Astrocyte (in vitro differentiated cells and primary cell): Measurements from ENCODE around the gene GPC3. TPM values are rescaled to one million over a fixed set of nuclear protein-coding genes. Genes with fewer than 3 reads are reported as not detected.
A peak's percentile ranks its signal among the peaks of the same experiment; 100 is the strongest.

ENCODE experiments used
- DNase-seq: peaks from one replicate; pipeline ENCODE4 v3.0.0-alpha.2; 2010; ENCODE audit warnings: low read depth
- FAIRE-seq: peaks from 2 replicates; lab custom pipeline; 2011; peaks lifted over from hg19 to GRCh38; lab: Jason Lieb, UNC
- H2AFZ ChIP-seq: 2 replicates; pipeline ENCODE4 v1.6.0; 2012; ENCODE audit warnings: low read depth, low read length, inconsistent platforms
- H3K27ac ChIP-seq: 2 replicates; pipeline ENCODE4 v1.5.1; 2011; ENCODE audit warnings: low read depth, low read length, inconsistent platforms
- H3K27me3 ChIP-seq: 2 replicates; pipeline ENCODE4 v1.6.0; 2011; ENCODE audit warnings: low read length, inconsistent platforms; ENCODE audit not compliant: insufficient read depth
- H3K36me3 ChIP-seq: 2 replicates; pipeline ENCODE4 v1.5.1; 2011; ENCODE audit warnings: low read length, inconsistent platforms; ENCODE audit not compliant: insufficient read depth
- H3K4me1 ChIP-seq: 2 replicates; pipeline ENCODE4 v1.5.1; 2011; ENCODE audit warnings: low read length, inconsistent platforms; ENCODE audit not compliant: insufficient read depth
- H3K4me2 ChIP-seq: 2 replicates; pipeline ENCODE4 v1.6.0; 2012; ENCODE audit warnings: low read length, inconsistent platforms
- H3K4me3 ChIP-seq: 2 replicates; pipeline ENCODE4 v1.5.1; 2011; ENCODE audit warnings: low read depth, mild to moderate bottlenecking, low read length, inconsistent platforms; ENCODE audit not compliant: insufficient read depth
- H3K79me2 ChIP-seq: 2 replicates; pipeline ENCODE4 v1.6.0; 2012; ENCODE audit warnings: mild to moderate bottlenecking, low read length, inconsistent platforms; ENCODE audit not compliant: insufficient read depth
- H3K9ac ChIP-seq: 2 replicates; pipeline ENCODE4 v1.6.0; 2012; ENCODE audit warnings: mild to moderate bottlenecking, low read length, inconsistent platforms
- H3K9me3 ChIP-seq: 2 replicates; pipeline ENCODE4 v1.5.1; 2012; ENCODE audit warnings: low read depth, mild to moderate bottlenecking, low read length, inconsistent platforms; ENCODE audit not compliant: insufficient read depth
- H4K20me1 ChIP-seq: 2 replicates; pipeline ENCODE4 v1.6.0; 2012; ENCODE audit warnings: low read length, inconsistent platforms; ENCODE audit not compliant: insufficient read depth
- H3K27ac Mint-ChIP-seq: one replicate; pipeline ENCODE4 v1.8.0; 2021; ENCODE audit warnings: mild to moderate bottlenecking, mixed read lengths; ENCODE audit not compliant: unreplicated experiment
- H3K27me3 Mint-ChIP-seq: one replicate; pipeline ENCODE4 v1.8.0; 2021; ENCODE audit warnings: low read depth, mixed read lengths; ENCODE audit not compliant: unreplicated experiment
- H3K36me3 Mint-ChIP-seq: one replicate; pipeline ENCODE4 v1.8.0; 2021; ENCODE audit warnings: low read depth, mixed read lengths; ENCODE audit not compliant: unreplicated experiment
- H3K4me1 Mint-ChIP-seq: one replicate; pipeline ENCODE4 v1.8.0; 2021; ENCODE audit warnings: low read depth, mixed read lengths; ENCODE audit not compliant: unreplicated experiment
- H3K4me3 Mint-ChIP-seq: one replicate; pipeline ENCODE4 v1.8.0; 2021; ENCODE audit warnings: mild to moderate bottlenecking, moderate library complexity, mixed read lengths; ENCODE audit not compliant: unreplicated experiment
- H3K9me3 Mint-ChIP-seq: one replicate; pipeline ENCODE4 v1.8.0; 2021; ENCODE audit warnings: mild to moderate bottlenecking, mixed read lengths; ENCODE audit not compliant: unreplicated experiment
- EZH2 ChIP-seq: IDR thresholded peaks from 2 replicates; pipeline ENCODE4 v1.6.1; 2012; ENCODE audit warnings: mild to moderate bottlenecking, low read length, inconsistent platforms; ENCODE audit not compliant: insufficient read depth
- total RNA-seq: library from RNA; stranded (reverse); gene quantifications from 2 replicates; pipeline ENCODE4 v1.2.1, GENCODE V29; 2021
- TF ChIP-seq, protein P1 (sequence below): IDR thresholded peaks from 2 replicates; pipeline ENCODE4 v1.5.1; 2011; ENCODE audit warnings: low read depth, mild to moderate bottlenecking, inconsistent platforms, low read length, moderate library complexity; ENCODE audit not compliant: insufficient read depth

GPC3 gene
- total RNA-seq, 1 donor from 2014 or later, result 8.2 TPM

DNA sequence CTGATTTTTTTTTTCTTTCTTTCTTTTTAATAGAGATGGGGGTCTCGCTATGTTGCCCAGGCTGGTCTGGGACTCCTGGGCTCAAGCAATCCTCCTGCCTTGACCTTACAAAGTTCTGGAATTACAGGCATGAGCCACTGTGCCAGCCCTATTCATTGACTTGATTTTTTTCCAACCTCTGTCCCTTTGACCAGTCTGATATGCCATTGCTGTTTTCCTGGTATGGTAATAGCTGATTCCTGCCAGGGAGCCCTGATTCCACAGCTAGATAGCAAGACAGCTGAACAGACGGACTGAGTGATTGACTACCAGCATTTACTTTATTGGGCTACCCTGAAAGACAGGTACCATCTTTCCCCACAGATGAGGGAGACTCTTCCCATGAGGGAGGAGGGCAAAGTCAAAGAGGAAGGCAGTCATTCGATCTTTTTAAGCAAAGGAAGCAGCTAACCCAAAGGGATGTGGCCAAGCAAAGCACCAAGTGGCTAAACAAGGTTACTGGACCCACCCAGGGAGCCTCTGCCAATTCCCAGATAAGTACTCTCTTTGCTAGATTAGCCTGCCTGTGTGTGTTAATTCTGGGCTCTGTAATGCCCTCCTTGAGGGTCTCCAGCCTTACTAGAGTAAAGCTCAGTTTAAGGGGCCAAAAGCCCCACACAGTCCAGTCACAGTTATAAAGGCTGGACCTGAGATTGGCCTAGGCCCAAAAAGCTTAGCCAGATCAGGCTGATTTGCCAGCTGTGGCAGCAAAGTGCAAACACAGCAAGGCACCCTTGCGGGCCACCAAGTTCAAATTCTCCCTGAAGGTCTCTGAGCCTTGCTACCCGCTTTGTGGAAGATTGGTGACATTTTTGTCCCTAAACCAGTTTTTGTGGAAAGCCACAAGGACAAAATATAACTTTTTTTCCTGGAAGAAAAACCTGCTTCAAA lies 377.7 kb downstream of the GPC3 start:
- peak; percentile 83 for FAIRE-seq
- no peak for TF ChIP-seq EZH2
- TF ChIP-seq, protein P1, sequence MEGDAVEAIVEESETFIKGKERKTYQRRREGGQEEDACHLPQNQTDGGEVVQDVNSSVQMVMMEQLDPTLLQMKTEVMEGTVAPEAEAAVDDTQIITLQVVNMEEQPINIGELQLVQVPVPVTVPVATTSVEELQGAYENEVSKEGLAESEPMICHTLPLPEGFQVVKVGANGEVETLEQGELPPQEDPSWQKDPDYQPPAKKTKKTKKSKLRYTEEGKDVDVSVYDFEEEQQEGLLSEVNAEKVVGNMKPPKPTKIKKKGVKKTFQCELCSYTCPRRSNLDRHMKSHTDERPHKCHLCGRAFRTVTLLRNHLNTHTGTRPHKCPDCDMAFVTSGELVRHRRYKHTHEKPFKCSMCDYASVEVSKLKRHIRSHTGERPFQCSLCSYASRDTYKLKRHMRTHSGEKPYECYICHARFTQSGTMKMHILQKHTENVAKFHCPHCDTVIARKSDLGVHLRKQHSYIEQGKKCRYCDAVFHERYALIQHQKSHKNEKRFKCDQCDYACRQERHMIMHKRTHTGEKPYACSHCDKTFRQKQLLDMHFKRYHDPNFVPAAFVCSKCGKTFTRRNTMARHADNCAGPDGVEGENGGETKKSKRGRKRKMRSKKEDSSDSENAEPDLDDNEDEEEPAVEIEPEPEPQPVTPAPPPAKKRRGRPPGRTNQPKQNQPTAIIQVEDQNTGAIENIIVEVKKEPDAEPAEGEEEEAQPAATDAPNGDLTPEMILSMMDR, result no peak
- H3K4me1 ChIP-seq, result peaks cover 4% of the 10 kb centered on the region
- no peak overlapping the region for H3K27ac ChIP-seq
- no peak overlapping the region for H2AFZ ChIP-seq
- H3K9ac ChIP-seq, result no peak overlapping the region
- Mint-ChIP-seq H3K4me3 (no peak overlapping the region), H3K27me3 (no peaks in the 10 kb centered on the region), H3K4me1 (peaks cover 10% of the 10 kb centered on the region), H3K36me3 (no peaks in the 10 kb centered on the region), H3K9me3 (no peaks in the 10 kb centered on the region), H3K27ac (no peak overlapping the region)
- no peaks in the 10 kb centered on the region for H3K27me3 ChIP-seq
- no peaks in the 10 kb centered on the region for H4K20me1 ChIP-seq
- DNase-seq, result no peak
- no peak overlapping the region for H3K4me3 ChIP-seq
- no peak overlapping the region for H3K4me2 ChIP-seq
- H3K36me3 ChIP-seq, result no peaks in the 10 kb centered on the region
- no peaks in the 10 kb centered on the region for H3K79me2 ChIP-seq
- no peaks in the 10 kb centered on the region for H3K9me3 ChIP-seq

DNA sequence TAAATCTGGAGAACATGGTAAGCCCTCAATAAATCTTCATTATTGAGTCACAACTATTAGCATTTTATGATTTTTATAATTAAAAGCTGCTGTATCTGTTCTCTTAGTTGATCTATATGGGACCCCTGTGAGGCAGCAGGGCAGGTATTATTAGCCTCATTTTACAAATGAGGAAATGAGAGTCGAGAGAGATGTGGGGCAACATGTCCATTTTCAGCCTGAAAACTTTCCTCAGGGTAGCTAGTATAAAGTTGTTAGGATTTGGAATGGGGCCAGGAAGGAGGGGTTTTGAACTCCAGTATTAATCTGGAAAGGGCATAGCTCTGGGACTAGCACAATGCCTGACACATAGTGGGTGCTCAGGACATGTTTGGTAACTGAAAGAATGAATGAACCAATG lies 378.4 kb downstream of the GPC3 start:
- no peaks in the 10 kb centered on the region for H4K20me1 ChIP-seq
- H3K4me1 Mint-ChIP-seq, result peaks cover 10% of the 10 kb centered on the region
- peaks cover 4% of the 10 kb centered on the region for H3K4me1 ChIP-seq

More for the DNA sequence above, 378.4 kb downstream of the GPC3 start:
- Mint-ChIP-seq H3K9me3 (no peaks in the 10 kb centered on the region), H3K27ac (no peak overlapping the region), H3K27me3 (no peaks in the 10 kb centered on the region), H3K4me3 (no peak overlapping the region), H3K36me3 (no peaks in the 10 kb centered on the region)
- no peaks in the 10 kb centered on the region for H3K36me3 ChIP-seq
- H3K79me2 ChIP-seq, result no peaks in the 10 kb centered on the region
- TF ChIP-seq, protein P1, result no peak
- TF ChIP-seq EZH2, result no peak
- no peak overlapping the region for H3K4me2 ChIP-seq
- H3K27me3 ChIP-seq, result no peaks in the 10 kb centered on the region
- H3K27ac ChIP-seq, result no peak overlapping the region
- no peak overlapping the region for H3K4me3 ChIP-seq
- H3K9ac ChIP-seq, result no peak overlapping the region
- FAIRE-seq (peak; percentile 71), DNase-seq (no peak)
- no peak overlapping the region for H2AFZ ChIP-seq
- no peaks in the 10 kb centered on the region for H3K9me3 ChIP-seq
